ENCODE measurements around the gene ADAMTS16. TPM values are rescaled to one million over a fixed set of nuclear protein-coding genes. Genes with fewer than 3 reads are reported as not detected.

ADAMTS16 gene
- total and polyA plus RNA-seq, 12 donors: 0.01 to 0.47 (median 0.12) TPM; not detected in 6

DNA sequence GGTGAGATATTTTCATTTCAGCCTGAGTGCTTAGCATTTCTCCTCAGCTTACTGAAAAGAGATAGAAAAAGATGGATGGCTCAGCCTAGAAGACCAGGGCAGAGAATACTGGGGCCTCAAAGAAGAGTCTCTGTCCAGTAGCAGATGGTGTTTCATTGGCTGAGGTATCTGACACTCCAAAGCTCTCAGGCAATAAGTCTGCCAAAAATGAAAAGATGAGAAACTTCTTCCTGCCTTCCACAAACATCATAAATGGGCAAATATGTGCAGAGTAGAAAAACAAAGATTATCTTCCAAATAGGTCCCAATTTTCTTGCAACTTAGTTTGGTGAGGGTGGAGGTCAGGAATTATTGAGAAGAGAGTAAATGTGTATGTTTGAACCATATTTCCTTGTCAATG is 195.0 kb downstream of the ADAMTS16 start:
- intact Hi-C loops (cut with DNase I): no loop called here
- H3K4me3 ChIP-seq: no peak overlapping the region

DNA sequence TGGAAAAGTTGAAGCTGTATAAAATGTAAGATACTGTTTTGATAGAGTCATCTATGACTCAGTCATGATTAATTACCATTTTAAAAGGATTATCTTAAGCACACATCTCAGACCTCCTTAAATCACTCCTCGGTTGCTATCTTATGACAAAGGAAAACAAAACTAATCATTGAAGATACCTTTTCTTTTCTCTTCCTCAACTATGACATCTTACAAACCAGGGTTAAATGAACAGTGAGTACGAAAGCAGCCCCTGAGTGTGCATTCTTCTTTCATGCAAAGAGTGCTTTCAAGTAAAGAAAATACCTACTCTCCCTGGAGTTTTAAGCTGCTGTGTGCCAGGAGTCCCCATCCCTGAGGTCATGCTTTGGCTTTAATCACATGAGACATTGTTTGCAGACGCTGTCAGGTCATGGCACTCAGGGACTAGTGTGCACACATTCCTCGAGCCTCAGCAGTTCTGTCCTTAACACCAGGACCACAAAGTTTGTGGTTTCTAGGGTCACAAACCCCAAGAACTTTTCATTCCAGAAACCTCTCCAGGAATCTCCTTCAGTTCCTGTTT is 195.7 kb downstream of the ADAMTS16 start:
- WGBS, 2 donors: 34 to 38% methylated on average over 4 of the region's 4 CpGs
- ATAC-seq (no peak), DNase-seq (no peak)
- Histone ChIP-seq H3K9me3 (no peaks in the 10 kb centered on the region), H3K27me3 (no peaks in the 10 kb centered on the region), H3K4me3 (no peak overlapping the region), H3K4me1 (peaks cover 0 to 14% (median 0%) of the 10 kb centered on the region in 9 donors), H3K27ac (no peak overlapping the region), H3K36me3 (no peaks in the 10 kb centered on the region)
- TF ChIP-seq, protein P1, sequence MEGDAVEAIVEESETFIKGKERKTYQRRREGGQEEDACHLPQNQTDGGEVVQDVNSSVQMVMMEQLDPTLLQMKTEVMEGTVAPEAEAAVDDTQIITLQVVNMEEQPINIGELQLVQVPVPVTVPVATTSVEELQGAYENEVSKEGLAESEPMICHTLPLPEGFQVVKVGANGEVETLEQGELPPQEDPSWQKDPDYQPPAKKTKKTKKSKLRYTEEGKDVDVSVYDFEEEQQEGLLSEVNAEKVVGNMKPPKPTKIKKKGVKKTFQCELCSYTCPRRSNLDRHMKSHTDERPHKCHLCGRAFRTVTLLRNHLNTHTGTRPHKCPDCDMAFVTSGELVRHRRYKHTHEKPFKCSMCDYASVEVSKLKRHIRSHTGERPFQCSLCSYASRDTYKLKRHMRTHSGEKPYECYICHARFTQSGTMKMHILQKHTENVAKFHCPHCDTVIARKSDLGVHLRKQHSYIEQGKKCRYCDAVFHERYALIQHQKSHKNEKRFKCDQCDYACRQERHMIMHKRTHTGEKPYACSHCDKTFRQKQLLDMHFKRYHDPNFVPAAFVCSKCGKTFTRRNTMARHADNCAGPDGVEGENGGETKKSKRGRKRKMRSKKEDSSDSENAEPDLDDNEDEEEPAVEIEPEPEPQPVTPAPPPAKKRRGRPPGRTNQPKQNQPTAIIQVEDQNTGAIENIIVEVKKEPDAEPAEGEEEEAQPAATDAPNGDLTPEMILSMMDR (IDR thresholded peaks at IDR 0.05): no peak
- intact Hi-C loops (cut with DNase I): no loop called here

More for the DNA sequence above, 195.0 kb downstream of the ADAMTS16 start:
- TF ChIP-seq, protein P1 (IDR thresholded peaks at IDR 0.05): no peak
- Histone ChIP-seq H3K4me1 (peaks cover 0 to 8% (median 0%) of the 10 kb centered on the region in 9 donors), H3K27me3 (no peaks in the 10 kb centered on the region), H3K9me3 (no peaks in the 10 kb centered on the region), H3K36me3 (no peaks in the 10 kb centered on the region), H3K27ac (no peak overlapping the region)
- no peak for ATAC-seq
- DNase-seq: no peak

DNA sequence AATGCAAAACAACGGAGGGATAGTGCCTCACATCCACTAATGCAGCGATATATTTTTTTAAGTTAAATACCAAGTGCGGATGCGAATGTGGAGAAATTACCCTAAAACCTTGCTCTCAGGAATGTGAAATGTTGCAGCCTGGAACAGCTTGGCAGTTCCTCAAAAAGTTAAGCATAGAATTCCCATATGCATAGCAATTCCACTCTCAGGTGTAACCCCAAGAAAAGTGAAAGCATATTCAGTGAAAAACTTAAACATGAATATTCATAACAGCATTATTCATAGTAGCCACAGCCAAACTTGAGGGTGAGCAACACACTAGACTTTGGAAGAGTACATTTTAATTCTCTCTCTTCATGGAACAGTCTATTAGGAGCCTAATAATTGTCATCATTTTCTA is 199.1 kb downstream of the ADAMTS16 start:
- ATAC-seq: no peak
- TF ChIP-seq, protein P1 (IDR thresholded peaks at IDR 0.05): no peak
- intact Hi-C loops (cut with DNase I): no loop called here

GRCh38 chr5:5340206-5340729 is 200.1 kb downstream of the ADAMTS16 start:
- H3K9me3 ChIP-seq: no peaks in the 10 kb centered on the region
- peaks cover 0 to 38% (median 15%) of the 10 kb centered on the region in 9 donors for H3K4me1 ChIP-seq
- H3K27me3 ChIP-seq: no peaks in the 10 kb centered on the region
- WGBS, 2 donors: 49 to 53% methylated on average over 15 of the region's 15 CpGs
- ATAC-seq (peak; percentile 68 to 94 (median 74)), DNase-seq (peak; percentile 40 to 55)
- H3K36me3 ChIP-seq: no peaks in the 10 kb centered on the region
- H3K4me3 ChIP-seq: peak overlapping the region in 1 of 10 donors; percentile 18
- intact Hi-C loops (cut with DNase I): no loop called here
- TF ChIP-seq, protein P1 (IDR thresholded peaks at IDR 0.05): peak in 7 of 9 donors; percentile 18 to 58 (median 40)
- peak overlapping the region in 5 of 10 donors; percentile 1 to 60 (median 11) for H3K27ac ChIP-seq

More for the DNA sequence above, 199.1 kb downstream of the ADAMTS16 start:
- no peak for DNase-seq
- H3K9me3 ChIP-seq: no peaks in the 10 kb centered on the region
- H3K36me3 ChIP-seq: no peaks in the 10 kb centered on the region
- 95% methylated on average over 4 of the region's 4 CpGs for WGBS, 2 donors
- no peak overlapping the region for H3K4me3 ChIP-seq
- no peaks in the 10 kb centered on the region for H3K27me3 ChIP-seq
- no peak overlapping the region for H3K27ac ChIP-seq
- H3K4me1 ChIP-seq: peaks cover 0 to 31% (median 10%) of the 10 kb centered on the region in 9 donors
